H1 (cell line): ENCODE results near the gene BBLN. TPM values are rescaled to one million over a fixed set of nuclear protein-coding genes. Genes with fewer than 3 reads are reported as not detected.

ENCODE experiments used
- CTCF ChIA-PET: fragments of 300-600 bp; sonication (Branson Sonifier 250); formaldehyde crosslinking; loops from one replicate; lab custom pipeline; 2021; ENCODE audit not compliant: partially characterized antibody; lab: Charles Lee
- POLR2A ChIA-PET: fragments of 300-600 bp; sonication (Branson Sonifier 250); formaldehyde crosslinking; loops from one replicate; lab custom pipeline; 2021; ENCODE audit warnings: inconsistent platforms; ENCODE audit not compliant: partially characterized antibody; lab: Charles Lee
- DNase-seq, 2 experiments: peaks; one replicate each; pipeline versions ENCODE4 v3.0.0 to v3.0.0-alpha.2; 2010 to 2022; ENCODE audit warnings: low spot score in 2 of 2, low read depth in 1 of 2, mixed read lengths in 1 of 2
- FAIRE-seq: peaks from 2 replicates; lab custom pipeline; 2011; peaks lifted over from hg19 to GRCh38; lab: Jason Lieb, UNC
- H2AFZ ChIP-seq: 2 replicates; pipeline ENCODE4 v1.8.1; 2012; ENCODE audit warnings: low read length, inconsistent platforms
- H2AK5ac ChIP-seq: 2 replicates; pipeline ENCODE4 v1.6.1; 2013; ENCODE audit warnings: low read depth, low read length
- H2BK120ac ChIP-seq: replicated peaks from 2 replicates; pipeline ENCODE3; 2013; ENCODE audit warnings: low read depth, low read length, inconsistent platforms
- H2BK12ac ChIP-seq: 2 replicates; pipeline ENCODE4 v1.6.1; 2013; ENCODE audit warnings: low read depth, low read length
- H2BK15ac ChIP-seq: 2 replicates; pipeline ENCODE4 v1.6.1; 2013; ENCODE audit warnings: low read length
- H2BK20ac ChIP-seq: 2 replicates; pipeline ENCODE4 v1.6.1; 2013; ENCODE audit warnings: low read length
- H2BK5ac ChIP-seq: 2 replicates; pipeline ENCODE4 v1.6.1; 2013; ENCODE audit warnings: low read depth, low read length
- H3K14ac ChIP-seq: 2 replicates; pipeline ENCODE4 v1.6.1; 2013; ENCODE audit warnings: inconsistent platforms; ENCODE audit not compliant: insufficient read length
- H3K18ac ChIP-seq: 2 replicates; pipeline ENCODE4 v1.6.1; 2013; ENCODE audit warnings: low read length; ENCODE audit errors: extremely low read depth
- H3K23ac ChIP-seq: 2 replicates; pipeline ENCODE4 v1.6.1; 2013; ENCODE audit warnings: inconsistent platforms; ENCODE audit not compliant: insufficient read length
- H3K23me2 ChIP-seq: 2 replicates; pipeline ENCODE4 v1.6.1; 2013; ENCODE audit warnings: low read depth, low read length
- H3K27ac ChIP-seq: 2 replicates; pipeline ENCODE4 v1.6.1; 2011; ENCODE audit warnings: low read depth, low read length, inconsistent platforms
- H3K27me3 ChIP-seq, 4 experiments: replicated peaks in 1 of 4; 1 replicate in 1 of 4; 2 replicates in 3 of 4; pipeline versions ENCODE4 v1.6.1 to v1.8.1; 2011 to 2013; ENCODE audit warnings: low read length in 3 of 4, mild to moderate bottlenecking in 3 of 4, inconsistent platforms in 2 of 4, mixed read lengths in 2 of 4, moderate library complexity in 1 of 4; ENCODE audit not compliant: control insufficient read depth in 3 of 4, insufficient read depth in 3 of 4; ENCODE audit errors: extremely low read depth in 1 of 4
- H3K36me3 ChIP-seq, 4 experiments: 2 replicates each; pipeline versions ENCODE4 v1.6.1 to v1.8.1; 2011 to 2013; ENCODE audit warnings: mild to moderate bottlenecking in 4 of 4, low read length in 3 of 4, moderate library complexity in 2 of 4, control low read depth in 1 of 4, inconsistent platforms in 1 of 4; ENCODE audit not compliant: insufficient read depth in 4 of 4, control insufficient read depth in 2 of 4
- H3K4ac ChIP-seq: replicated peaks from 2 replicates; pipeline ENCODE3; 2013; ENCODE audit warnings: low read length, low read depth, mixed read lengths, inconsistent platforms; ENCODE audit not compliant: insufficient read length
- H3K4me1 ChIP-seq, 4 experiments: replicated peaks in 1 of 4; 1 replicate in 1 of 4; 2 replicates in 3 of 4; pipeline versions ENCODE4 v1.6.1 to v1.8.1; 2011 to 2013; ENCODE audit warnings: low read length in 3 of 4, inconsistent platforms in 2 of 4, mixed read lengths in 1 of 4; ENCODE audit not compliant: insufficient read depth in 4 of 4, control insufficient read depth in 3 of 4
- H3K4me2 ChIP-seq, 2 experiments: 2 replicates each; pipeline versions ENCODE4 v1.6.1 to v1.8.1; 2011 to 2013; ENCODE audit warnings: low read depth in 2 of 2, low read length in 2 of 2, control low read depth in 1 of 2, inconsistent platforms in 1 of 2, mild to moderate bottlenecking in 1 of 2; ENCODE audit not compliant: insufficient read depth in 1 of 2
- H3K4me3 ChIP-seq, 4 experiments: fragments of 200-600, 300-600 bp in 1 of 4; sonication (generic), shearing (Covaris generic), sonication (Bioruptor Twin) in 1 of 4; 2 replicates each; pipeline versions ENCODE4 v1.5.1 to v1.8.1; 2011 to 2016; ENCODE audit warnings: low read length in 4 of 4, low read depth in 3 of 4, control low read depth in 2 of 4, inconsistent platforms in 2 of 4, mild to moderate bottlenecking in 2 of 4, mixed read lengths in 1 of 4, moderate library complexity in 1 of 4; ENCODE audit not compliant: insufficient read depth in 2 of 4; ENCODE audit errors: extremely low read depth in 1 of 4
- H3K56ac ChIP-seq: replicated peaks from 2 replicates; pipeline ENCODE3; 2013; ENCODE audit warnings: low read depth, mild to moderate bottlenecking, mixed read lengths, low read length, inconsistent platforms; ENCODE audit not compliant: insufficient read length
- H3K79me1 ChIP-seq: 2 replicates; pipeline ENCODE4 v1.6.1; 2013; ENCODE audit warnings: low read depth, low read length, control low read depth
- H3K79me2 ChIP-seq, 2 experiments: 2 replicates each; pipeline versions ENCODE4 v1.6.1 to v1.8.1; 2012 to 2013; ENCODE audit warnings: low read length in 2 of 2, mild to moderate bottlenecking in 2 of 2, inconsistent platforms in 1 of 2; ENCODE audit not compliant: insufficient read depth in 2 of 2, control insufficient read depth in 1 of 2
- H3K9ac ChIP-seq, 4 experiments: replicated peaks in 1 of 4; 1 replicate in 1 of 4; 2 replicates in 3 of 4; pipeline versions ENCODE4 v1.6.1 to v1.8.1; 2011 to 2013; ENCODE audit warnings: low read depth in 3 of 4, low read length in 3 of 4, control low read depth in 2 of 4, mild to moderate bottlenecking in 2 of 4, moderate library complexity in 2 of 4, inconsistent platforms in 1 of 4; ENCODE audit errors: extremely low read depth in 1 of 4
- H3K9me3 ChIP-seq, 2 experiments: 2 replicates each; pipeline versions ENCODE4 v1.6.1 to v1.8.1; 2012 to 2013; ENCODE audit warnings: mild to moderate bottlenecking in 2 of 2, moderate library complexity in 2 of 2, control low read depth in 1 of 2, inconsistent platforms in 1 of 2, low read depth in 1 of 2, low read length in 1 of 2, mixed read lengths in 1 of 2; ENCODE audit not compliant: insufficient read depth in 2 of 2
- H4K20me1 ChIP-seq, 2 experiments: replicated peaks in 1 of 2; 2 replicates each; pipeline versions ENCODE3 to v1.8.1; 2011 to 2013; ENCODE audit warnings: inconsistent platforms in 2 of 2, low read length in 2 of 2, mild to moderate bottlenecking in 1 of 2; ENCODE audit not compliant: insufficient read depth in 2 of 2, control insufficient read depth in 1 of 2
- H4K5ac ChIP-seq: 2 replicates; pipeline ENCODE4 v1.6.1; 2013; ENCODE audit warnings: low read length, low read depth, mixed read lengths, inconsistent platforms; ENCODE audit not compliant: insufficient read length
- H4K8ac ChIP-seq: 2 replicates; pipeline ENCODE4 v1.8.0; 2013; ENCODE audit warnings: mild to moderate bottlenecking, moderate library complexity, low read length, inconsistent platforms; ENCODE audit not compliant: insufficient read depth; ENCODE audit errors: extremely low read depth
- H4K91ac ChIP-seq: replicated peaks from 2 replicates; pipeline ENCODE3; 2013; ENCODE audit warnings: low read length, mixed read lengths, inconsistent platforms; ENCODE audit not compliant: insufficient read length
- POLR2AphosphoS5 ChIP-seq: IDR thresholded peaks from 2 replicates; pipeline ENCODE4 v1.6.1; 2011; ENCODE audit warnings: low read depth, low read length
- RNF2 ChIP-seq: fragments of 200-900, 300-1000 bp; sonication (generic); IDR thresholded peaks from 2 replicates; pipeline ENCODE4 v1.7.1; 2016; ENCODE audit warnings: borderline replicate concordance, low read depth, mild to moderate bottlenecking, antibody characterized with exemption, low read length; ENCODE audit not compliant: poor library complexity, severe bottlenecking; ENCODE audit errors: missing control alignments
- WGBS, 2 experiments: shearing (Covaris generic) in 1 of 2; methylation state at CpG; one replicate each; pipeline versions ENCODE4 v1.1.6 to v1.1.7; 2013 to 2015; ENCODE audit warnings: low lambda C conversion rate in 2 of 2, mixed read lengths in 2 of 2, inconsistent platforms in 1 of 2, low coverage in 1 of 2, missing lambda C conversion rate in 1 of 2; ENCODE audit not compliant: insufficient replicate concordance in 2 of 2, insufficient coverage in 1 of 2, insufficient read length in 1 of 2; ENCODE audit errors: extremely low coverage in 1 of 2, missing lambda C conversion rate in 1 of 2; 5-methylcytosine and 5-hydroxymethylcytosine counted together
- polyA plus RNA-seq, 7 experiments: library from polyadenylated mRNA; depleted of rRNA in 3 of 7; stranded (reverse) in 5 of 7; unstranded in 2 of 7; fragments of >200 nt in 5 of 7; fragments of 200-250 nt in 2 of 7; gene quantifications; 1 replicate in 5 of 7; 2 replicates in 1 of 7; 4 replicates in 1 of 7; pipeline versions ENCODE4 v1.2.1 to v1.2.3, GENCODE V29; 2011 to 2013; ENCODE audit warnings: missing spikeins in 2 of 7, mixed read lengths in 2 of 7
- total RNA-seq: library from RNA; stranded (reverse); fragmentation: NEBNext Ultra II Directional; extraction: Animal tissue kit (Norgen Biotek cat#: 25700); gene quantifications from 2 replicates; pipeline ENCODE4 v1.2.1, GENCODE V29; 2021

The BBLN gene
- total and polyA plus RNA-seq, 2 of the 8 experiments (the other 6 are each of a cell fraction or from before 2014, with no cell fraction given): 63.1 to 164 TPM

GRCh38 chr9:128120741-128121465, 39.2 kb upstream of the BBLN start:
- Histone ChIP-seq H2BK12ac (no peak overlapping the region), H2BK15ac (no peak overlapping the region), H3K4ac (no peak overlapping the region), H3K4me1 (peaks cover 0 to 5% (median 2%) of the 10 kb centered on the region in 4 experiments; a peak in 3 of 7 replicates), H2BK5ac (no peak overlapping the region), H3K4me2 (no peak overlapping the region), H2BK20ac (no peak overlapping the region), H4K91ac (peak overlapping the region; percentile 40), H3K56ac (no peak overlapping the region), H3K27ac (no peak overlapping the region), H3K79me2 (peaks cover 0 to 8% of the 10 kb centered on the region in 2 experiments; a peak in 1 of 4 replicates), H2AFZ (no peak overlapping the region), H3K9me3 (no peaks in the 10 kb centered on the region), H4K20me1 (peaks cover 3 to 24% of the 10 kb centered on the region in 2 experiments), H3K9ac (no peak overlapping the region), H3K23ac (no peak overlapping the region), H3K79me1 (peaks cover 2% of the 10 kb centered on the region; the same call in 1 of the 2 replicates), H3K14ac (no peak overlapping the region), H4K8ac (no peak overlapping the region), H2AK5ac (no peak overlapping the region), H3K27me3 (no peaks in the 10 kb centered on the region), H4K5ac (no peak overlapping the region), H3K18ac (no peak overlapping the region), H3K23me2 (no peaks in the 10 kb centered on the region), H3K4me3 (no peak overlapping the region), H3K36me3 (peaks cover 2 to 26% (median 8%) of the 10 kb centered on the region in 4 experiments; a peak in 4 of 8 replicates), H2BK120ac (no peak overlapping the region)
- ChIA-PET CTCF (interaction anchor here (0.8 to 2.4 kb wide), 4 partner anchors 8 to 70 kb away, joined by 3 to 11 read pairs (median 3); no protein-coding TSS in a partner anchor), POLR2A (interaction anchor here (1.0 to 1.8 kb wide), 5 partner anchors 8 to 43 kb away, joined by 3 to 6 read pairs (median 5); no protein-coding TSS in a partner anchor)
- TF ChIP-seq RNF2 (no peak), POLR2AphosphoS5 (peak; percentile 41; the same call in 1 of the 2 replicates)
- DNase-seq (no peak), FAIRE-seq (no peak)
- WGBS, 2 experiments: 88% methylated on average over 24 of the region's 29 CpGs; no CpG with 5 or more reads in 1 of the 2 experiments
